Keratinocyte (primary cell): ENCODE results near the gene SYNE2. TPM values are rescaled to one million over a fixed set of nuclear protein-coding genes. Genes with fewer than 3 reads are reported as not detected.

Source experiments
- DNase-seq: peaks from one replicate; pipeline ENCODE4 v3.0.0-alpha.2; 2011; ENCODE audit warnings: low read depth, missing footprints, low spot score
- FAIRE-seq: peaks from 2 replicates; lab custom pipeline; 2011; peaks lifted over from hg19 to GRCh38; lab: Jason Lieb, UNC
- H2AFZ ChIP-seq: 2 replicates; pipeline ENCODE4 v1.6.0; 2012; ENCODE audit warnings: low read length, control low read depth, inconsistent platforms; ENCODE audit not compliant: control insufficient read depth
- H3K27ac ChIP-seq: 2 replicates; pipeline ENCODE4 v1.5.1; 2011; ENCODE audit warnings: low read length; ENCODE audit not compliant: control insufficient read depth, insufficient read depth
- H3K27me3 ChIP-seq: 3 replicates; pipeline ENCODE4 v1.6.0; 2011; ENCODE audit warnings: low read length; ENCODE audit not compliant: control insufficient read depth, insufficient read depth; ENCODE audit errors: extremely low read depth
- H3K36me3 ChIP-seq, 2 experiments: 2 replicates in 1 of 2; 3 replicates in 1 of 2; pipeline ENCODE4 v1.5.1; 2011; ENCODE audit warnings: low read length in 2 of 2, mild to moderate bottlenecking in 1 of 2; ENCODE audit not compliant: control insufficient read depth in 2 of 2, insufficient read depth in 2 of 2; ENCODE audit errors: extremely low read depth in 1 of 2
- H3K4me1 ChIP-seq: 3 replicates; pipeline ENCODE4 v1.5.1; 2011; ENCODE audit warnings: low read length; ENCODE audit not compliant: control insufficient read depth, insufficient read depth; ENCODE audit errors: extremely low read depth
- H3K4me2 ChIP-seq: 3 replicates; pipeline ENCODE4 v1.6.0; 2011; ENCODE audit warnings: low read depth, low read length; ENCODE audit not compliant: control insufficient read depth, insufficient read depth; ENCODE audit errors: extremely low read depth
- H3K4me3 ChIP-seq, 3 experiments: fragments of 200-600 bp in 1 of 3; sonication (generic) in 1 of 3; 2 replicates in 2 of 3; 3 replicates in 1 of 3; pipeline ENCODE4 v1.5.1; 2011 to 2016; ENCODE audit warnings: low read length in 3 of 3, mild to moderate bottlenecking in 3 of 3, control low read depth in 2 of 3, inconsistent platforms in 1 of 3, low read depth in 1 of 3, mixed read lengths in 1 of 3, mixed run types in 1 of 3, moderate library complexity in 1 of 3; ENCODE audit not compliant: control insufficient read depth in 2 of 3, insufficient read depth in 2 of 3; ENCODE audit errors: extremely low read depth in 1 of 3
- H3K79me2 ChIP-seq: 2 replicates; pipeline ENCODE4 v1.6.0; 2012; ENCODE audit warnings: low read length; ENCODE audit not compliant: control insufficient read depth, insufficient read depth
- H3K9ac ChIP-seq: 3 replicates; pipeline ENCODE4 v1.6.0; 2011; ENCODE audit warnings: low read length; ENCODE audit not compliant: control insufficient read depth, insufficient read depth; ENCODE audit errors: extremely low read depth
- H3K9me1 ChIP-seq: 3 replicates; pipeline ENCODE4 v1.6.0; 2011; ENCODE audit warnings: low read length; ENCODE audit not compliant: control insufficient read depth, insufficient read depth; ENCODE audit errors: extremely low read depth
- H3K9me3 ChIP-seq: 2 replicates; pipeline ENCODE4 v1.5.1; 2012; ENCODE audit warnings: low read depth, low read length; ENCODE audit not compliant: control insufficient read depth
- H4K20me1 ChIP-seq: 3 replicates; pipeline ENCODE4 v1.6.0; 2011; ENCODE audit warnings: low read length; ENCODE audit not compliant: control insufficient read depth, insufficient read depth; ENCODE audit errors: extremely low read depth
- CTCF ChIP-seq, 3 experiments: IDR thresholded peaks in 1 of 3; conservative IDR thresholded peaks in 1 of 3; optimal IDR thresholded peaks in 1 of 3; 2 replicates in 2 of 3; 3 replicates in 1 of 3; pipeline versions ENCODE3 to v1.5.1; 2011; ENCODE audit warnings: low read length in 3 of 3, mild to moderate bottlenecking in 3 of 3, moderate library complexity in 2 of 3, control low read depth in 1 of 3, inconsistent platforms in 1 of 3; ENCODE audit not compliant: insufficient read depth in 2 of 3; ENCODE audit errors: extremely low read depth in 1 of 3
- EZH2 ChIP-seq: IDR thresholded peaks from one replicate; pipeline ENCODE4 v1.6.1; 2012; ENCODE audit warnings: inconsistent platforms, mild to moderate bottlenecking, low read length, moderate library complexity
- dilution Hi-C: fragments of 300-500 bp; cut with MboI; formaldehyde crosslinking; loops from one replicate; pipeline ENCODE4 v1.7.0; 2020; ENCODE audit warnings: low sequenced_read_pairs; ENCODE audit not compliant: extremely low pct_ligation_motif_present
- polyA plus RNA-seq, 5 experiments: library from polyadenylated mRNA; depleted of rRNA in 3 of 5; stranded (reverse) in 3 of 5; stranded (forward) in 1 of 5; unstranded in 1 of 5; fragments of >200 nt; gene quantifications; 1 replicate in 1 of 5; 2 replicates in 3 of 5; 3 replicates in 1 of 5; pipeline versions ENCODE4 v1.2.1 to v1.2.3, GENCODE V29; 2011 to 2012; ENCODE audit warnings: missing spikeins in 2 of 5, low read depth in 1 of 5, low replicate concordance in 1 of 5

Gene SYNE2
- polyA plus RNA-seq, 1 donor (not counting 4 experiments of a cell fraction or from before 2014, with no cell fraction given), result 9.9 TPM

GRCh38 chr14:63951021-63951420 is 98.2 kb downstream of the SYNE2 start:
- Histone ChIP-seq H3K9ac (no peak overlapping the region), H3K36me3 (peaks cover 0 to 6% of the 10 kb centered on the region in 2 experiments), H4K20me1 (no peaks in the 10 kb centered on the region), H2AFZ (no peak overlapping the region), H3K27me3 (no peaks in the 10 kb centered on the region), H3K4me3 (no peak overlapping the region), H3K79me2 (no peaks in the 10 kb centered on the region), H3K9me1 (no peaks in the 10 kb centered on the region), H3K9me3 (no peaks in the 10 kb centered on the region), H3K4me1 (no peaks in the 10 kb centered on the region), H3K4me2 (no peak overlapping the region), H3K27ac (no peak overlapping the region)
- FAIRE-seq (no peak), DNase-seq (no peak)
- dilution Hi-C loops, result no loop called here
- TF ChIP-seq EZH2, result no peak
- TF ChIP-seq CTCF (optimal IDR thresholded peaks at IDR 0.05 in 1 of 3, IDR thresholded peaks at IDR 0.05 in 1 of 3, conservative IDR thresholded peaks at IDR 0.05 in 1 of 3; ENCODE audit: extremely low read depth in 1 of 3, insufficient read depth in 2 of 3, low read length in 3 of 3), result no peak

- Histone ChIP-seq H3K4me2 (no peak overlapping the region), H3K4me1 (no peaks in the 10 kb centered on the region)
- dilution Hi-C loops, result no loop called here
Measured at GRCh38 chr14:63951429-63951828, 98.6 kb downstream of the SYNE2 start.

More at GRCh38 chr14:63951429-63951828, 98.6 kb downstream of the SYNE2 start:
- Histone ChIP-seq H3K9me1 (no peaks in the 10 kb centered on the region), H3K4me3 (no peak overlapping the region), H4K20me1 (no peaks in the 10 kb centered on the region), H2AFZ (no peak overlapping the region), H3K79me2 (no peaks in the 10 kb centered on the region), H3K9me3 (no peaks in the 10 kb centered on the region), H3K27me3 (no peaks in the 10 kb centered on the region), H3K9ac (no peak overlapping the region), H3K27ac (no peak overlapping the region), H3K36me3 (peaks cover 0 to 6% of the 10 kb centered on the region in 2 experiments)
- FAIRE-seq (no peak), DNase-seq (no peak)
- TF ChIP-seq CTCF (optimal IDR thresholded peaks at IDR 0.05 in 1 of 3, IDR thresholded peaks at IDR 0.05 in 1 of 3, conservative IDR thresholded peaks at IDR 0.05 in 1 of 3; ENCODE audit: extremely low read depth in 1 of 3, insufficient read depth in 2 of 3, low read length in 3 of 3) (no peak), EZH2 (no peak)
